HG02678 (cell line): ENCODE results near the gene TMCO5A.

Experiments used
- ATAC-seq: cut with Tn5 transposase; IDR thresholded peaks from one replicate; pipeline ENCODE4 v1.9.1; 2021; ENCODE audit warnings: mild to moderate bottlenecking, moderate library complexity; ENCODE audit not compliant: unreplicated experiment

Gene TMCO5A

GRCh38 chr15:37967788-37968187, 33.3 kb downstream of the TMCO5A start:
- no peak for ATAC-seq

- ATAC-seq, result no peak
Observed at GRCh38 chr15:37973856-37974255, 39.4 kb downstream of the TMCO5A start.

DNA sequence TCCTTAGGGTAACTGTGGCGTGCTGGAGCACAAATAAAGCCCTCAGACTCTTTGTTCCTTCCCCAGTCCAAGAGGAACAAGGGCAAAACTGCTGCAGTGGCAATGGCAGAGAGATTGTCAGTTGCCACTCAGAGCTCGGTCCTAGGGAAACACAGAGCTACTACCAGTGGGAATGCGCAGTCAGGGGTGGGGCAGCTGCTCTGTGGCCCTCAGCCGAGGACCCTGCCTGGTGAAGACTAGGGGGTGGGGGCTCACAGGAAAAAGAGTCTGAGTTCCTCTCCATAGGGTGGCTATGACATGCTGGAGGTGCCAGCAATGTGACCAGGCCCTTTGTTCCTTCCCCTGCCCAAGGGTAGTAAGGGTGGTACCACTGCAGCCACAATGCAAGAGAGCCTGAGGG, 43.8 kb downstream of the TMCO5A start:
- no peak for ATAC-seq

DNA sequence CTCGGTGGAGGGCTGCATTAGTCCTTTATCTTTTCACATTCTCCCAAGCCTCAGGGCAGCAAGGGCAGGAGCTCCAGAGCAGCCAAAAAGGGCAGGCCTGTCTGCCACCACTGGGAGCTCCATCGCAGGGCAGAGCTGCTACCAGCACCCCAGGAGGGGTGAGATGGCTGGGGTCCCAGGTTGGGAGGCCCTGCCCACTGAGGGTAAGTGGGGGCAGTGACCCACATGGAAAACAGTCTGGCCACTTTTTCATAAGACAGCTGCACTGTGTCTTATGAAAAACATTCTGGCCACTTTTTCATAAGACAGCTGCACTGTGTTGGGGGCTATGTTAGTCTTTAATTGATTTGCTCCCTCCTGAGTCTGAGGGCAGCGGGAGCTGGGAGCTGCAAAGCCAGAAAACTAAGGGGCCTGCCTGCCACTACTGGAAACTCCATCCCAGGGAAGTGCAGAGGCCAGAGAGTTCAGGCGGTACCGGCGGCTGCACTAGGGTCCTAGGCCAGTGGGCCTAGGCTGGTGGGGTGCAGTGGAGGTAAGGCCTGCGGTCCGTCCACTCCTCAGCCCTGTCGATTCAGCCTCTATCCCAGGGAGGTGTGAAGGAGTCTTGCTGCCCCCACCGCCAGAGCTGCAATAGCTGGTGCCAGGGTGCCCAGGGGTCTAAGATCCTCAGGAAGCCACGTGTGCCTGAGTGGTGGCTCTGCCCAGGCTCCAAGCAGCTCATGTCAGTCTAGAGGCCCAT, 45.4 kb downstream of the TMCO5A start:
- ATAC-seq, result no peak

- ATAC-seq, result no peak
Observed at GRCh38 chr15:37981201-37981600, 46.8 kb downstream of the TMCO5A start.

GRCh38 chr15:37981775-37982174, 47.3 kb downstream of the TMCO5A start:
- ATAC-seq, result no peak

DNA sequence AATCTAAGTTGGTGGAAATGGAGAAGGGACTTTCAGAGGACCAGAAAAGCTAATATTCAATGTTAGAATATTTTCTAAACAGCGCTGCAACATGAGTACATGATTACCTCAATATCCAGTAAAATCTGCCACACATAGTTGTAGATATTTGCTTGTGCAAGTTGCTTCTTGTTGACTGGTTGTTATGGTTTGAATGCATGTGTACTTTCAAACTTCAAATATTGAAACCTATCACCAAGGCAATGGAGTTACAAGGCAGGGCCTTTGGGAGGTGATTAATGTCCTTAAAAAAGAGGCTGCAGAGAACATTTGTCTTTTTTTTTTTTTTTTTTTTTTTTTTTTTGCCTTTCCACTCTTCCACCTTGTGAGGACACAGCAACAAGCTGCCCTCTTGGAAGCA, 49.9 kb downstream of the TMCO5A start:
- no peak for ATAC-seq

DNA sequence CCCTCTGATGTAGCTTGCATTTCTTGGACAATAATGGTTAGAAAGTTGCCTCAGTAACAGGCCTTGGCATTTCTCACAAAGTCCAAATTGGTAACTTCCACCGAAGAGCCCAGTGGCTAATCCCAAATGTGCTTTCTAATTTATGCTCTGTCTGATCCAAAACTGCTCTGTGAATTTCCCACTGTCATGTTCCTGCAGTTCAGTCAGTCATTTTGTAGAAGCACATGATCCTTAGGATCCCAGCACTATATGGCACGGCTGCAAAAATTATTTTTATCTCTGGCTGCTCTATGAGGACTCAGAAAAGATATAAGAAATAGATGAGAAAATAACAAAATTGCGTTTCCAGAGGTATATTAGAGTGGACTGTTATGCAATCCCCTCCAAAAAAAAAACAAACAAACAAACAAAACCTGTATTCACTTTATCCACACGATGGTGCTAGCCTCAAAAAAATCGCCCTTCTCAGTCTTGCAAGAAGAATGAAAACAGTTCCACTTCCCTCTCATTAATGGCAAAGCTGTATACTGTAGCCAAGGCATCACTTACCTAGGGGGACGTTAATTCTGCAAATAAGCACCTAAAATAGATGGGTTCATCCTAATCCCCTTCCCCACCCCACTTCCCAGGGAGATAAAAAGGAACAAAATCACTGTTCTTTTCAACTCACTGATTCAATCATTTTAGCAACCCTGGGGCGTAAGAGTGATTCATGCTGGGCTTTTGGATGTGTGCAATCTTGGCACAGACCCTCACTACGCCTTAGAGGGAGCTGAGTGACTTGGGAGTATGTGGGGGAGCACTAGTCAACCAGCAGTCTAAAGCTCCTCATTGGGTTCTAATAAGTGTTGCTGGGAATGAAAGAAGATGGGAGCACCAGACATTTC, 61.3 kb downstream of the TMCO5A start:
- peak; percentile 72 for ATAC-seq
